Measurements from ENCODE around the gene RAB20. TPM values are rescaled to one million over a fixed set of nuclear protein-coding genes. Genes with fewer than 3 reads are reported as not detected.

Gene RAB20
- total RNA-seq, 1 experiment from 2014 or later: 12.3 TPM

DNA sequence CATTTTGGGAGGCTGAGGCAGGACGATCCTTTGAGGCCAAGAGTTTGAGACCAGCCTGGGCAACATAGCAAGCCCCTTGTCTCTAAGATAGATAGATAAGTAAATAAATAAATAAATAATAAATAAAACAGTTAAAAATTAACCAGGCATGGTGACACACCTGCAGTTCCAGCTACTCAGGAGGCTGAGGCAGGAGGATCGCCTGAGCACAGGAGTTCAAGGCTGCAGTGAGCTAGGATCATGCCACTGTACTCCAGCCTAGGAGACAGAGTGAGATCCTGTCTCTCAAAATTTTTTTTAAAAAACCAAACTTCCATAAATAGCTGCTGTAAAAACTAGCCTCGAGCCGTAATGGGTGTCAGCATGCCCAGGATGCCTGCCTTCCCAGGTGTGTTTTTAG, 39.5 kb upstream of the RAB20 start:
- H2BK120ac ChIP-seq (ENCODE audit: low read depth, low read length, poor library complexity, severe bottlenecking): no peak overlapping the region
- no peak overlapping the region for H3K4me2 ChIP-seq (ENCODE audit: insufficient read depth, insufficient read length, low read length)
- WGBS (ENCODE audit: extremely low coverage, insufficient read length, low lambda C conversion rate): no CpG with 5 or more reads among the region's 4 CpGs
- H2BK20ac ChIP-seq (ENCODE audit: low read depth, low read length, poor library complexity, severe bottlenecking): no peak overlapping the region
- peaks cover 2% of the 10 kb centered on the region; the same call in 1 of the 2 replicates for H3K27me3 Mint-ChIP-seq (ENCODE audit: low read depth)
- no peaks in the 10 kb centered on the region for H3K9me3 ChIP-seq (ENCODE audit: control insufficient read depth, low read depth, low read length)
- no peak overlapping the region for H3K56ac ChIP-seq (ENCODE audit: insufficient read length, low read depth, low read length)
- no peak overlapping the region for H3K27ac ChIP-seq (ENCODE audit: insufficient read length, low read depth, low read length)
- H3K23me2 ChIP-seq (ENCODE audit: insufficient read length, low read depth, low read length, poor library complexity, severe bottlenecking): no peaks in the 10 kb centered on the region
- H3K27me3 ChIP-seq (ENCODE audit: insufficient read depth, low read length): no peaks in the 10 kb centered on the region
- no peaks in the 10 kb centered on the region for H3K79me2 ChIP-seq (ENCODE audit: insufficient read depth, low read length)
- H3K4me1 Mint-ChIP-seq: peaks cover 4 to 11% of the 10 kb centered on the region in 2 experiments; a peak in 3 of 4 replicates
- H4K20me1 ChIP-seq (ENCODE audit: control insufficient read depth, insufficient read depth, insufficient read length): no peaks in the 10 kb centered on the region
- H3K14ac ChIP-seq (ENCODE audit: insufficient read depth, low read length): no peak overlapping the region
- no peak overlapping the region for H2BK12ac ChIP-seq (ENCODE audit: insufficient read length, low read depth, low read length)
- no peak overlapping the region for H2AK5ac ChIP-seq (ENCODE audit: insufficient read length, low read length)
- no peak overlapping the region for H3K9ac ChIP-seq (ENCODE audit: extremely low read depth, insufficient read length, low read length)
- no peak overlapping the region for H3K4me3 Mint-ChIP-seq
- H2BK15ac ChIP-seq (ENCODE audit: low read depth, low read length): no peak overlapping the region
- H2AFZ ChIP-seq (ENCODE audit: low read length): no peak overlapping the region
- no peaks in the 10 kb centered on the region for H3K79me1 ChIP-seq (ENCODE audit: insufficient read depth, low read depth, low read length, poor library complexity, severe bottlenecking)
- H4K91ac ChIP-seq (ENCODE audit: insufficient read length, low read depth, low read length): no peak overlapping the region
- no peak overlapping the region for H3K23ac ChIP-seq (ENCODE audit: insufficient read length, low read depth, low read length)
- no peak overlapping the region for H3K4ac ChIP-seq (ENCODE audit: low read depth, low read length)
- no peak overlapping the region for H4K8ac ChIP-seq (replicated peaks; ENCODE audit: insufficient read length, low read depth, low read length)
- no peak overlapping the region for H4K5ac ChIP-seq (ENCODE audit: insufficient read length, low read depth, low read length)
- H3T11ph ChIP-seq (ENCODE audit: low read length): no peak overlapping the region
- no peak overlapping the region for H2BK5ac ChIP-seq (ENCODE audit: insufficient read length, low read length)
- no peak overlapping the region for H3K18ac ChIP-seq (ENCODE audit: insufficient read length, low read depth, low read length)
- TF ChIP-seq, protein P1, sequence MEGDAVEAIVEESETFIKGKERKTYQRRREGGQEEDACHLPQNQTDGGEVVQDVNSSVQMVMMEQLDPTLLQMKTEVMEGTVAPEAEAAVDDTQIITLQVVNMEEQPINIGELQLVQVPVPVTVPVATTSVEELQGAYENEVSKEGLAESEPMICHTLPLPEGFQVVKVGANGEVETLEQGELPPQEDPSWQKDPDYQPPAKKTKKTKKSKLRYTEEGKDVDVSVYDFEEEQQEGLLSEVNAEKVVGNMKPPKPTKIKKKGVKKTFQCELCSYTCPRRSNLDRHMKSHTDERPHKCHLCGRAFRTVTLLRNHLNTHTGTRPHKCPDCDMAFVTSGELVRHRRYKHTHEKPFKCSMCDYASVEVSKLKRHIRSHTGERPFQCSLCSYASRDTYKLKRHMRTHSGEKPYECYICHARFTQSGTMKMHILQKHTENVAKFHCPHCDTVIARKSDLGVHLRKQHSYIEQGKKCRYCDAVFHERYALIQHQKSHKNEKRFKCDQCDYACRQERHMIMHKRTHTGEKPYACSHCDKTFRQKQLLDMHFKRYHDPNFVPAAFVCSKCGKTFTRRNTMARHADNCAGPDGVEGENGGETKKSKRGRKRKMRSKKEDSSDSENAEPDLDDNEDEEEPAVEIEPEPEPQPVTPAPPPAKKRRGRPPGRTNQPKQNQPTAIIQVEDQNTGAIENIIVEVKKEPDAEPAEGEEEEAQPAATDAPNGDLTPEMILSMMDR (conservative IDR thresholded peaks at IDR 0.05): no peak
- H3K36me3 Mint-ChIP-seq (ENCODE audit: insufficient read depth in 1 of 3, low read depth in 3 of 3): no peaks in the 10 kb centered on the region
- no peaks in the 10 kb centered on the region for H3K4me1 ChIP-seq (ENCODE audit: insufficient read depth, low read length)
- H3K27ac Mint-ChIP-seq: no peak overlapping the region
- H3K9me3 Mint-ChIP-seq: peaks cover 0 to 3% of the 10 kb centered on the region in 2 experiments; a peak in 3 of 5 replicates
- no peak for DNase-seq
